Measurements from ENCODE around the gene LGI1.

Gene LGI1

GRCh38 chr10:93757801-93758507 lies at the start of gene LGI1:
Gene LGI1 (plus strand): TSS chr10:93757936. CDS start chr10:93758145, 209 bp downstream.
- DNase-seq (ENCODE audit: low spot score) = no peak

GRCh38 chr10:93710333-93710909 lies 47.3 kb upstream of the LGI1 start:
- DNase-seq (ENCODE audit: low spot score) = no peak

DNA sequence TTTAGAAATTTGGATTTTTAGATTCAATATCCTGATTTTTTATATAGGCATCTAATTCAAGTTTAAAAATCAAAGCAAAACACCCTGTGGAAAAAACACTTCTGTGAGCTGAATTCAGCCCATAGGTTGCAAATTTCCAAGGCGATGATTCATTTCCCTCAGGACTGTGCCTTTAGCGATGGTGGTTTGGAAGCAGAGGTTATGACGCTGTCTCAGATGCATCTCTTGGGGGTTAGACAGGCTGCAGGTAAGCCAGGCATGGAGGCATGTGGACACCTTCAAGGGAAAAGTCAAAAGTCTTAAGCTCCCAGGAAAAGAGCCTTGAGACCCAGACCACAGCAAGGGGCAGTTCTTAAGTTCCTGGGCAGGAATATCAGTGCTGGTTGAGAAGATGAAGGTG lies 45.8 kb upstream of the LGI1 start:
- no peak for DNase-seq (ENCODE audit: low spot score)

DNA sequence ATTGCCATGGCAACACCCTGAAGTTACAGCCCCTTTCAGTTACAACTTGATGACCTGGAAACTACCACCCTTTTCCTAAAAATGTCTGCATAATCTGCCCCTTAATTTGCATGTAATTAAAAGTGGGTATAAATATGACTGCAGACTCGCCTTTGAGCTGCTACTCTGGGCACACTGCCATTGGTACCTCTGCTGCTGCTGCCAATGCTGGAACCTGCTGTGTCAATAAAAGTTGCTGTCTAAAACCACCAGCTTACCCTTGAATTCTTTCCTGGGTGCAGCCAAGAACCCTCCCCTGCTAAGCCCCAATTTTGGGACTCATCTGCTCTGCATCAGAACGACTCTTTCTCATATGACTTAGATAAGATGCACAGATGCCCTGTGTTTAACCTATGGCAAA lies 45.1 kb upstream of the LGI1 start:
- no peak for DNase-seq (ENCODE audit: low spot score)

DNA sequence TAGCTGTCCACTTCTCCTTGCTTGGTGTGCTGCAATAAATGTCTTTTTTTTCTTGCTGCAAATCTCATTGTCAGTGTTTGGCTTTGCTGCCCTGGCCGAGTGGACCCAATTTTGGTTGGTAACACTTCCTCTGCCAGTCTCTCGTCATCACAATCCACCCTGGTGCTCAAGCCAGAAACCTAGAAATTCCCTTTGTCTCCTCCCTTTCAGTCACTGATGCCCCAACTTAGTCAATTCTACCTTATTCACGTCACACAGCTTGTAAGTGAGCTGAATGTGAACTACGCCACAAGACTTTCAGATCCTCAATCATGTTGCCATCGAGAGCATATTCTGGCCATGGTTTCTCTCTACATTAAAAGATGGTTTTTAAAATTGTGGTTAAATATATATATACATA lies 42.4 kb upstream of the LGI1 start:
- DNase-seq (ENCODE audit: low spot score) = no peak

DNA sequence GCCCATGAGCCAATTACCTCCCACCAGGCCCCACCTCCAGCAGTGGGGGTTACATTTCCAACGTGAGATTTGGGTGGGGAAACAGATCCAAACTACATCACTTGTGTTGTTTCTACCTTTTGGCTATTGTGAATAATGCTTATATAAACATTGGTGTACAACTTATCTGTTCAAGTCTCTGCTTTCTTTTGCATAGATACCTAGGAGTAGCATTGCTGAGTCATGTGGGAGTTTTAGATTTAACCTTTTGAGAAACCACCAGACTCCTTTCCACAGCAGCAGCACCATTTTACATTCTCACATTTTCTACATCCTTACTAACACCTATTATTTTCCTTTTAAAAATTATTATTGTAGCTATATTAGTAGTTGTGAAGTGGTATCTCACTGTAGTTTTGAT lies 41.0 kb upstream of the LGI1 start:
- no peak for DNase-seq (ENCODE audit: low spot score)

DNA sequence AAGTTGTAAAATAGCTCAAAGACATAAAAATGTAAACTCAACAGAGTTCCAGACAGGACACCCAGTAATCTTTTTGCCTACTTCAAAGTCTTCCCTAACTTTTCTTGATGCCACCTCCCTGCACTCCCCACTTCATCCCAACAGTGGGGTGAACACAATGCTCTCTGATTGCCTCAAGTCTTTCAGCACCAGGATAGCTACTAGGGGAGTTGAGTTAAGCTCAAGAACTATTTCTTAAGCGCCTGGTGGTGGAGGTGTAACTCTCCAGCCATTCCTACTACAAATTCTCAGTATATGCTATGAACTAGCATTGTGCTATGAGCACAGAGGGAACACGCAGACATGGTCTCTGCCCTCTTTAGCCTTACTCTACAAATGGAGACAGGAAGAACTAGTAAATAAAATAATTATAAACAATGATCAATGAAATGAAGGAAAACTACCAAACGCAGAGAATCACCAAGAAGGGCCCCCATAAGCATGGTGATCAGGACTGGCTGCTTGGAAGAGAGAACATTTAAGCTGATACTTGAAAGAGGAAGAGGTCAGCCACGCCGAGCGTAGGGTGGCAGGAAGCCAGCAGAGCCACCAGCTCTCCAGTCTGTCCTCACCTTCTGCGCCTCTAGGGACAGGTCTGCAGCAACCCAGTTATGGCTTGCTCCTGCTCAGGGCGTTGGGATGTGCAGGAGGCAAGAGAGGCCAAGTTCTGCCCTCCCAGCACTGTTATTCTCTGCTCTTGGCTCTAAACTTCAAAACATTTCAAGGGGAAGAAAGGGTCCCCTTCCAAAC lies 38.6 kb upstream of the LGI1 start:
- no peak for DNase-seq (ENCODE audit: low spot score)

- no peak for DNase-seq (ENCODE audit: low spot score)
Measured at GRCh38 chr10:93719901-93720300, 37.8 kb upstream of the LGI1 start.

GRCh38 chr10:93722550-93722949 lies 35.2 kb upstream of the LGI1 start:
- DNase-seq (ENCODE audit: low spot score) = no peak

- no peak for DNase-seq (ENCODE audit: low spot score)
Measured at GRCh38 chr10:93723153-93723552, 34.6 kb upstream of the LGI1 start.

DNA sequence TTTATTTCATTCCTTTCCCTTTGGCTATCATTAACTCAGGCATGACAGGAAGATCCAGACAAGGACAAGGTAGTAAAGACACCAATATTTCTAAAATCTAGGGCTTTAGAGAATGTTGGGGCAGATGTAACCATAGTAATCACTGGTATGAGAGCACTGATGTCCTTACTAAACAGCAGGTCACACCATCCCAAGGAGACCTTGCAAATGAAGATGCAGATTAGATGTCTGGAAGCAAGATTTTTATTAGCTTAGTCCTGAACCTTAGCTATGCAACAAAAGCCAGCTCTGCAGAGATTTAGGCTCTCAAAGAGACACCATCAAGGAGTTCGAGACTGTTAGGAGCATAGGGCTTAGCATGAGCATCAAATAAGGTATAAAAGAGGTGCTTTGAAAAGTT lies 31.7 kb upstream of the LGI1 start:
- no peak for DNase-seq (ENCODE audit: low spot score)

DNA sequence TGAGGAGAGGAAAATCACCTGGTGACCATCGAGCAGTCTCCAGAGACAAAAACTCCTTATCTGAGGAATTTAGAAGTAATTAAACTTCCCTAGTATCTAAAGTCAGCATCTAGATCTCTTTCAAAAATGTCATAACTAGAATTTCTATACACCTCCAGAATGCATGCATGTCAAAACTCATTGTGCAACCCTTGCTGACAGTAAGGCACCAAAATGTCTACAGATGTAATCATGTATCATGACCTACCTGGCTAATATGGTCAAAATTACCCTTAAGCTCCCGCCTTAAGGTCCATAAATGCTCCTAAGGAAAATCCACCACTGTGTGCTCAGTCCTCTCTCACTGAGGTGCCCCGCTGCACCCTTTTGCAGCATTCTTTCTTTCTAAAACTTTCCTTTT lies 16.4 kb upstream of the LGI1 start:
- DNase-seq (ENCODE audit: low spot score) = no peak

DNA sequence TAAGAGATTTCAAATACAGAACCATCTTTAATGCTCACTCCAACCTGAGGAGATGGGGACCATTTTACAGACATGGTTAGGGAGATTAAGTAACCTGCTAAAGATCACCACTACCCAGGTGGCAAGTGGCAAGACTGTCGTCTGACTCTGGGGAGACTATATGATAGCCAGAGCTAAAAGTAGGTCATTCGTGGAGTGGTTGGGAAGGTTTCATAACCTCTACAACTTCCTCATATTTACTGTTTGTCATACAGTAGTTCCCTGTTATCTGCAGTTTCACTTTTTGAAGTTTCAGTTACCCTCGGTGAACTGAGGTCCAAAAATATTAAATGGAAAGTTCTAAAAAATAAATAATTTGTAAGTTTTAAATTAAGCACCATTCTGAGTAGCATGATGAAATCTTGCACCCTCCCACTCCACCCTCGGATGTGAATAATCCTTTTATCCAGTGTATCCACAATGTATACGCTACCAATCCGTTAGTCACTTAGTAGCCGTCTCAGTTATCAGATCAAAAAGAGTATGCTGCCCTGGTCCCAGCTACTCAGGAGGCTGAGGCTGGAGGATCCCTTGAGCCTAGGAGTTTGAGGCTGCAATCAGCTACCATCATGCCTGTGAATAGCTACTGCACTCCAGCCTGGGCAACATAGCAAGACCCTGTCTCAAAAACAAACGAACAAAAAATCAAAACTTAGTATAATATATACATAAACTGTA lies 14.9 kb upstream of the LGI1 start:
- DNase-seq (ENCODE audit: low spot score) = no peak

- no peak for DNase-seq (ENCODE audit: low spot score)
Measured at GRCh38 chr10:93745408-93746065, 12.2 kb upstream of the LGI1 start.

DNA sequence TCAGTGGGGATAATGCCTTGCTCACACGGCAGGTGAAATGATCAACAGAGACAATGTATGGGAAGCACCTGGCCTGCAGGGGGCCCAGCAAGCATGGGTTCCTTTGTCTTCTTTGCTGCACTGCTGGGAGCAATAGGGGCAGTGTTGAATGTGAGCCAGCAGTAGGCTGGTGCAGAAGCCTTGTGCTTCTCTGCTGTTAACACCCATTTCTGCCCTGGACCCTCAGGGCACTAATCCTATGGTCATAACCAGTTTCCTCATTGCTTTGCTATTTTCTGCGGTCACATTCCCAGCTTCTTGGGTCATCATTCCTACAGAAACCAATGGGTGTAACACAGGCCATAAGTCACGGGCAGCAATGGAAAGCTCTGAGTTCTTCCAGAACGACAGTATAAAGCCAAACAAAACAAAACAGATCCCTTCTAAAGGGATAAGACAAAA lies 10.9 kb upstream of the LGI1 start:
- DNase-seq (ENCODE audit: low spot score) = peak; percentile 94

DNA sequence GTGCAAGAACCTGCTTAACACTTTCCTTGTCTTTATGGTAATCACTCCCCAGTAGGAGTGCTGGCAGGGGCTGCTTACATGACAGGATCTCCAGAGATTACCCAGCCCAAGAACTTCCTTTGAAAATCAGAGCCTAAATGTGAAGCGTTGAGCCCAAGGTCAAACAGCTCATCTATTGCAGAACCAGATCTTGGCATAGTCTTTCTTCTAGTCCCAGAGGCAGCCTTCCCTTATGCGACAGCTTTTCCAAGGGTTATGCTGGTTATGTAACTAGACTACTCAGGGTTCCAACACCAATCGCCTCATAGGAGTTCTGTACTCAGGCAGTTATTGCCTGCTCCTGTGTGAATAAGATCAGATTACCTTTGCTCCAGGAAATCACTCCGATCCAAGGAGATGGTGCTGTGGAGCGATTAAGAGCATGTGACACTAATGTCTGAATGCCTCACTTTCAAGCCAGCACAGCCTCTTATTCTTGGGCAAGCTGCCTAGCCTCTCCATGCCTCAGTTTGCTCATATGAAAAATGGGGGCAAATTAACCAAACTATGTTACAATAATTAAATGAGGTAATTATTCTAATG lies 8.4 kb upstream of the LGI1 start:
- peak; percentile 28 for DNase-seq (ENCODE audit: low spot score)

- DNase-seq (ENCODE audit: low spot score) = no peak
Measured at GRCh38 chr10:93751124-93751523, 6.6 kb upstream of the LGI1 start.

DNA sequence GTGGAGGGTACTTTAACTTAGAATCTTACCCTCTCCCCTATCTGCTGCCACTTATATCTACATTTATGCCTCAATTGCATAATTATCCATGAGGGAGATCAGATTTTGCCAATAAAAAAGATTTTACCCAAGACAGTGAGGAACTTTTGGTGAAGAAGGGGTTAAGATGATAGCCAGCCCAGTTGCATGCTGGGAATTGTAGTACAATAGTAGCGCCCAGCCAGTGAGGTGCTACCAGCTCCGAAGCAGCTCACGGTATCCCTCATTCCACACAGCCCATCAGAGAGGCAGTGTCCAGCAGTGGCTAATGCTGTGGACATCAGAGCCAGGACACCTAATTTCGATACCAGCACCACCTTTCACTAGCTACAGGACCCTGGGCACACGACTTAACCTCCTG lies 5.9 kb upstream of the LGI1 start:
- peak; percentile 16 for DNase-seq (ENCODE audit: low spot score)

GRCh38 chr10:93752761-93753160 lies 5.0 kb upstream of the LGI1 start:
- peak; percentile 86 for DNase-seq (ENCODE audit: low spot score)

DNA sequence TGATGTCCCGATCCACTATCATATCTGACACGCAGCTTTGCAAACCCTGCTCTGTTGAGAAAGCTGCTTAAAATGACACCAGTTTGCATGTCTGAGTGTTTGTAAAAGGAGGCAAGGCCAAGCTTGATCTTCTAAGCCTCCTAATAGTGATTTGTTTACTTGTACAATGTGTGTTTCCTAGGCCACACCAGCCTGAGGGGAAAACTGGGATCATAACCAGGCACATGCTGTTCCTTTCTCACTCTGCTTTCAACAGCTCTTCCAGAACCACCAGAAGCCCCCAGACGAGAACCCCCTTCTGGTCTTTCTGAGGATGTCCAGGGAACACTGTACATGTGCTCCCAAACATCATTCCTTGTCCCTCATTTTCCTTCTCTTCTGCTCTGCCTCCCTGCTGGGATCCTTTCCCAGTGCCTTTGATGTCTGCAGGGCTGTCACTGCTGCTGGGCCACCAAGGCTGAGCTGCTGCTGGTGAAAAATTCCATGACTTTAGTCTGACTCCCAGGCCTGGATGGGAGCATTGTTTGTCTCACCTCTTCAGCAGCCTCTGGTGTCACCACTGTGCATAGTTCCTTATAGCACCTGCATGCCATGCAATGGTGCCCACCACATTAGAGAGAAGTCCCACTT lies 4.0 kb upstream of the LGI1 start:
- DNase-seq (ENCODE audit: low spot score) = no peak

DNA sequence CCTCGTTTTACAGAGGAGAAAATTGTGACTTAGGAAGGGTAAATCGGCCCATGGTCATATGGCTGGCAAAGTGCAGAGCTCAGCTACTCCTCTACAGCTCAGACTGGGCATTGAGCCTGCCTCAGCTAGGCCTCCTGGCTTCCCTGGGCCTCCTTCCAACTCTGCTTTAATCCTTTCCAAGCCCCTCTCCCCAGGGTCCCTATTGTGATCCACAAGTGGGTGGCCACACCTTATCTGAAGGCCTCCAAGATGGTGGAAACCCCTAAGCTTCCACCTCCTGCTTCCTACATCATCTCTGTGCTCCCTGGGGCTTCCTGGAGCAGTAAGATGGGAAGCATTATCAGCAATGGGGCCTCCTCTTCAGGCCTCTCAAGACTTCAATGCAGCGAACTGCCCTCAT lies 3.0 kb upstream of the LGI1 start:
- no peak for DNase-seq (ENCODE audit: low spot score)

All from kidney tubule cell (primary cell).